Heart left ventricle (tissue), 13 donors: ENCODE data around the gene SLC9A7.

Source experiments
- CTCF ChIP-seq, 12 donors: fragments of 200-600 bp; sonication (generic) in 4 of 12; IDR thresholded peaks; one replicate each; pipeline versions ENCODE4 v1.5.0 to v1.8.0; 2018 to 2022; ENCODE audit warnings: antibody characterized with exemption in 12 of 12, mild to moderate bottlenecking in 5 of 12
- POLR2A ChIP-seq, 2 donors: fragments of 450-650 bp; IDR thresholded peaks; one replicate each; pipeline ENCODE4 v1.6.1; 2017; ENCODE audit warnings: antibody characterized with exemption in 2 of 2, mild to moderate bottlenecking in 2 of 2, moderate library complexity in 2 of 2
- donor health status: ischemic (EF 13 %, LVEDD 7.1; RV severe dilation, severe dysfunction).
- donor health status: DM: no; HTN: yes; CAD: no.
- donor health status: DM: no; HTN: no; CAD: no.
- donor health status: ischemic (EF 25% LVEDD 6.9; RV normal size, moderate dysfunction).
- donor health status: ischemic (EF 25% LVEDD 5.7; RV mildly dilated, moderate dysfunction).
- donor health status: ischemic (EF 35%, LVEDD 5.7; RV mildly dilated, moderate dysfunction).
- donor health status: nonischemic (EF 11% LVEDD 7.7; RV severe dilation, severe dysfunction).
- donor health status: DM: yes; HTN: yes; CAD: no.
- donor health status: PGD.
- donor health status: ischemic (EF 29% LVEDD 5.4; RV normal size, mild dysfunction).
- donor health status: nonischemic (EF 23%, LVEDD 6.1; RV moderate dilation, normal function).

GRCh38 chrX:46710425-46710824, 48.5 kb downstream of the SLC9A7 start:
- no peak for TF ChIP-seq POLR2A (IDR thresholded peaks at IDR 0.05)
- TF ChIP-seq CTCF (IDR thresholded peaks at IDR 0.05) = no peak
